HG03139 (cell line): ENCODE data around the gene BANF2.
"Not testable (repeated sequence)": the region's sequence is repeated elsewhere in the genome, so short reads cannot be mapped to it uniquely, and the experiment has no call there.

ENCODE experiments used
- ATAC-seq: cut with Tn5 transposase; IDR thresholded peaks from one replicate; pipeline ENCODE4 v1.9.1; 2021; ENCODE audit not compliant: unreplicated experiment

Gene BANF2

DNA sequence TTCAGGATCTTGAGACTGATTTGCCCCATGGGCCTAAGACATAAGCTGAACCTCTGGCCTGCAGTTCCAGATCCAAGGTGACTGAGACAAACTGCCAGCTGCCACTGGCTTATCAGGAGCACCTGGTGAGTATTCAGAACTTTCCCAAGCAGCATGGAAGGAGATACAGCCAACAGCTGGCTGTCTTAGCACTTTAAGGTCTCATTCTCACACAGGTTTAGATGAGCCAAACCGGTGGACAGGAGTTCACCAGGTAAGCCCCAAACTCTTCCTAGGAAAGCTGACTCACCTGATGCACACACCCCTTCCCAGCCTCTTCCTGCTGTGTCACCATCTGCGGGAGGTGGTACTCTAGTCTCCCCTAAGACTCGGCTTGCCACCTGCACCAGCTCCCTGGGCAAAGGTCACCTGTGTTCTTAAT, at the start of gene BANF2:
TSS of gene BANF2 (plus strand) at position 36 of the 421 bp plus-strand sequence. CDS start 25,060 bp downstream, outside the sequence.
- ATAC-seq, result no peak

DNA sequence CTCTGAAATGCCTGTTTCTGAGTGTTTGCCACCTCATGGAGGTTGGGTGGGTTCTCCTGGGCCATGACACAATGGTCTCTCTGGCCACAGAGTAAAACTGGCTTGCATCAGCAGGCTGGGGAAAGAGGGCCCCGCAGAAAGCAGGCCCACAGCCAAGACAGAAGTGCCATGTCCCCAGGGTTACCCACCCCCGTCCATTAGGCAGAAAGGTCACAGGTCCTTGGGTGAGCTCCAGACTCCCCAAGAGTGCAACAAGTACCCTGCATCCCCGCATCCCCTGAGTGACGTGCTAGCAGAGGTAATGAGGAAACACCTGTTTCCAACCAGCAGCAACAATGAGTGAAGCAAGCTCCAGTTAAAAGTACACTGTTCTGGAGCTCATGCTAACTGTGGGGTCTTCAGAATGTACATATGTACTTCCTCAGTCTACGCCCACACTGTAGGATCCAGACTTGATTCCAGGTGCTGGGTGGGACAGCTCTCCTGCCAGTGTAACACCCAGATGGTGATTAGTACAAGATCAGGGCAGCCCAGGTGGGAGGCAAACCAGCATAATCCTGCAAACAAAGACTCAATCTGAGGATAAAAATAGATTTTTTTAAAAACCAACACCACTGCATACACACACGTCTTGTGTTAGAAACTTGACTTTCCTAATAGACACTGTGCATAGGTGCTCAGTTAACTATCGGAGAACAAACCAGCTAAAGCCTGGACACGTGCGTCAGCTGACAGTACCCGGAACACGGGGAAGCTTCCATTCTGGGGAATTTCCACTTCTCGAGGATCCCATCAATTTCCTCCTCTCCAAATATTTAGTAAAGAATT, 49.3 kb upstream of the BANF2 start:
- no peak for ATAC-seq

DNA sequence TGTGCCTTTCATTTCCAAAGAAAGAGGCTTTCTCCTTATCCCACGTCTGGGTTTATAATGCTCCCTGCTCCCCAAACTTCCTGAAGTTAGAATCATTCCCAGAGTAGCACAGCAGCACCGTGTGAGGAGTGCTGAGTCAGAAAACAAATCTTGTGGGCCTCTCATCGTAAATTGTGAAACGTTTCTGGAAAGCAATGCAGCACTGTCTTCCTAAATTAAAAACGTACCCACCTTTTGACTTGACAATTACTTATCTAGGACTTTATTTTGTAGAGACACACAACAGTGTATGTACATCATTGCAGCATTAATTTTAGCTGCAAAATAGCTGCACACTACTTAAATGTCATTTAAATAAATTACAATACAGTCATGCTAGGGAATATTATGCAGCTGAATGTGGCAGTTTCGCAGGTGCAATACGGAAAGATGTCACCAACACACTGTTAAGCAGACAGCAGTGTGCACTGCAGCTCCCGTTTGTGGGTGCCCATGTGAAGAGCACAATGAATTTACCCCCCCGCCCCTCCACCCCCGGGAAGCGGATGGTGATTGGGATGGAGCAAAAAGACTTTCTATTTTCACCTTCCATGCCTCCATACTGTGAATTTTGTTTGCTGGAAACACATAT, 48.5 kb upstream of the BANF2 start:
- no peak for ATAC-seq

GRCh38 chr20:17651760-17652388, 47.9 kb upstream of the BANF2 start:
- no peak for ATAC-seq

GRCh38 chr20:17652411-17652810, 47.4 kb upstream of the BANF2 start:
- ATAC-seq, result no peak

GRCh38 chr20:17653835-17654648, 45.7 kb upstream of the BANF2 start:
- no peak for ATAC-seq

DNA sequence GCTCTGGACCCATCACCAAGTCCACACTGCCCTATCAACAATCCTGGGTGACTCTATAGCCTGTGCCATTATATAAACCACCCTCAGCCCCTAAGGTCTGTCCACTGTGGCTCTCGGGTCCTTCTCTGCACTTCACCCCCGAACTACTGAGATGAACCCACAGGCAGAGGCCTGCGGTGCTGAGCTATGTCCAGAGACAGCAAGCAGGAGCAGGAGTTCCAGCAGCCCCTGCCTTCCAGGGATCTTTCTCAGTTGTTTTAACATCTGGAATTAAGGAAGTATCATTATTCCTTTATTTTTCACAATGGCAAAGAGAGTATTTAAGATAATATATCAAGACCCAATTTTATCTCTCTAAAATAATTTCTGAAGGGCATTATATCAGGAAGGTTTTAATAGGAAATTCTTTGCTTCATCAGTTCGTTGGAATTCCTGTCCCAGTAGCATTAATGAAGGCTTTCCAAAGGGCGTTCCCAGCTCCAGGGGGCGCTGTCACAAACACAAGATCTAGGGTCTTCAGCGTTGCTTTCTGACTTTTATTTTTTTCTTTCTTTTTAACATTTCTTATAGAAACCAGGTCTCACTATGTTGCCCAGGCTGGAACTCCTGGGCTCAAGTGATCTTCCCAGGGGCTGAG, 45.0 kb upstream of the BANF2 start:
- no peak for ATAC-seq

GRCh38 chr20:17655286-17655651, 44.5 kb upstream of the BANF2 start:
- ATAC-seq, result no peak

- no peak for ATAC-seq
These were observed 43.8 kb upstream of the BANF2 start for GRCh38 chr20:17655865-17656479.

DNA sequence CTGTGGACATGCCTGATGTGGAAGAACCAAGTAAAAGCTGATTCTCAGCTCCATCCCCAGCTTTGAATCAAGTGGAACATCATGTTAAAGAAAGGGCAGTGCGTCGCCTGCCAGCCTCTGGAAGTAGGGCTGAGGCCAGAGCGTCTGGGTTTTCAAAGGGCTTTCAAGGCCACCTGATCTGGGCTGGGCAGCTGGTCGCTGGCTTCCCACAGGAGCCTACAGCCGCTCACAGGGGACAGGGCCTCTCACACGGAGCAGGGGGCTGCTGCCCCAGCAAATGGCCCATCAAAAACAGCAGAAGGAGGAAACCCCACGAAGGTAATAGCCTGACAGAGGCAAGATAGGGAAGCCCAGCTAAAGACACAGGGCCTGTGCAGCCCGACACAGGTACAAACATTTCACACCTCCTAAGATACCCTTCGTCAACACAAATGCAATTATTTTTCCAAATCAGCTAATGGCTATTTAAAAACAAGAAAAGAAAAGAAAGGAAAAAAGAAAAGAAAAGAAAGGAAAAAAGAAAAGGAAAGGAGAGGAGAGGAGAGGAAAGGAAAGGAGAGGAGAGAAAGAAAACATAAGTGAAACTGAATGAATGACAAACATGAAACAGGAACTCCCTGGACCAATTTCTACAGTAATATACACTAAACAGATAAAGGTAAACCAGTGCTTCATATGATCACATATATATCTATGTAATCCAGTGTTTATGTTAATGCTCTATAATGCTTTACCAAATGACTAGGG, 42.5 kb upstream of the BANF2 start:
- ATAC-seq, result no peak

DNA sequence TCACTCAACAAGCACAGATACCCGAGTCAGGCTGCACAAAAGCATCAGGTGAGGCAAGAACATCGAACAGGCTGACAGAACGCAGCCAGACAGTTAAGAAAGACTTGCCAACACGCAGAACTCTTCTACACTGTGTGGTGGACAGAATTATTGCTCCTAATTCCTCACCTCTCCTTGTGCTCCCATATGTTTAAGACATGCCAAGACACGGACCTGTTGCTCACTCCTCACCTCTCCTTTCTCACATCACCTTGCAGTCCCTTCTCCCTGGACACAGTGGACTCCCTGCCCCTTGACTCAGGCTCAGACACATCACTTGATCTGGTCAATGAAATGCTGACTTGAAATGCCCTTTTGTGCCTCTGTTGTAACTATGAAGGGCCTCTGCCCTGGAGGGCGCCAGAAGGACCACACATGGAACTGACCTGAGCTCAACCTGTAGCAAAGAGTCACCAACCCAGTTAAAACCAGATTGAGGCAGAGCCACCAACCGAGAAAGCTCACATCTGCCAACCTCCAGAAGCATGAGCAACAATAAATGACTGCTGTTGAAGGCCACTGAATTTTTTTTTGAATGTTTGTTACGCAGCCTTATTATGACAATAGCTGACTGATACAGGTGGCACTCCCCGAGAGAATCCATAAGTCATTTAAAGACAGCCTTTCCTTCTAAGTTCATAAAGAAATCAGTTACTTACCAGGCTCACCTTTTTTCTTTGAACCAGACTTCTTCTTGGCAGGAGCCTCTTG, 41.7 kb upstream of the BANF2 start:
- ATAC-seq, result no peak

GRCh38 chr20:17658648-17658993, 41.1 kb upstream of the BANF2 start:
- ATAC-seq, result no peak

DNA sequence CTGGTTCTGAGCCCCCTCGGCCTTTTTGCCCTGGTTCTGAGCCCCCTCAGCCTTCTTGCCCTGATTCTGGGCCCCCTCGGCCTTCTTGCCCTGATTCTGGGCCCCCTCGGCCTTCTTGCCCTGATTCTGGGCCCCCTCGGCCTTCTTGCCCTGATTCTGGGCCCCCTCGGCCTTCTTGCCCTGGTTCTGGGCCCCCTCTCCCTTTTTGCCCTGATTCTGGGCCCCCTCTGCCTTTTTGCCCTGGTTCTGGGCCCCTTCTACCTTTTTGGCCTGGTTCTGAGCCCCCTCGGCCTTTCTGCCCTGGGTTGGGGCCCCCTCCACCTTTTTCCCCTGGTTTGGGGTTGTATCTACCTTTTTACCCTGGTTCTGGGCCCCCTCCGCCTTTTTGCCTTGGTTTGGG, 40.4 kb upstream of the BANF2 start:
- ATAC-seq, result not testable (repeated sequence)

- no peak for ATAC-seq
These were observed 40.0 kb upstream of the BANF2 start for GRCh38 chr20:17659801-17660200.

DNA sequence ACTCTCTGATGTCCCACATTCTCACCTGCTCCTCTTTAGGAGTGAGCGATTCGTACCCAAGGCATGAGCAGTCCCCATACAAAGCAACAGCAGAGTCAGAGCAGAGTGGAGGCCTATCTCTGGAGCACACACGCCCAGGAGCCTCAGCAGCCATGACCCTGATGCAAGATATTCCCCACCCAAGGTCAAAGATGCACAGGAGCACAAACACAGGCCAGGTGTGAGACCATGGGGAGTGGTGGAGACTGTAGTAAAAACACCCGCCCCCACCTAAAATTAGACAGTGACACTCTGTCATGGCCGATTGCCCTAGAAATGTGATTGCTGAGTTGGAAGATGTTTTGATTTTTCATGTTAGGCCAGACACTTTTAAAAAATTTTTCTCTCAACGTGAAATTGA, 39.1 kb upstream of the BANF2 start:
- no peak for ATAC-seq

DNA sequence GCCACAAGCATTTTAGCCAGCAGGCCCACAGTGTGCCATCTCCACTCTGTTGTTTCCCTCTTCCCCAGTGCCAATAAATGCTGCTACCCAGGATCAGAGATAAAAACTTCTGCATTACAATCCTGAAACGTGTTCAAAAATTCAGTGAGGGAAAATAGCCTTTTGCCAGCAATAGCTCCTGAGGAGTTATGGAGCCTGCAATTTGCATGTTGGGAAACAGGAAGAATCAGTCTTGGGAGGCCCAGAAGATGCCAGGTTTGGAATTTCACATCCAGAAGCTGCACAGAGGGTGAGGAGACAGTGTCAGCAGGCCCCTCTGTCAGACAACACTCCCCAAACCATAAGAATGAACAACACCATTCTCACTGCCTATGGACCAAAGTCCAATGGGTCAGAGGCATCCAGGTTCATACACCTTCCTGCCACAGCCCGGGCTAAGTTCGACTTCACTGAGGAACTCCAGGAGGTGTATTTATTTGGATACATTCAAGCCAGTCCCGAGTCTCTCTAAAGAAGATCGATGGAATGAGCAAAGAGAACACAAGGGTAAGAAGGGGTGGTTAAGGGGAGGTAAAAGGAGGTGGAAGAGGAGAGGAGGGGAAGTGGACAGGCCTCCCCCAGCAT, 38.5 kb upstream of the BANF2 start:
- no peak for ATAC-seq

DNA sequence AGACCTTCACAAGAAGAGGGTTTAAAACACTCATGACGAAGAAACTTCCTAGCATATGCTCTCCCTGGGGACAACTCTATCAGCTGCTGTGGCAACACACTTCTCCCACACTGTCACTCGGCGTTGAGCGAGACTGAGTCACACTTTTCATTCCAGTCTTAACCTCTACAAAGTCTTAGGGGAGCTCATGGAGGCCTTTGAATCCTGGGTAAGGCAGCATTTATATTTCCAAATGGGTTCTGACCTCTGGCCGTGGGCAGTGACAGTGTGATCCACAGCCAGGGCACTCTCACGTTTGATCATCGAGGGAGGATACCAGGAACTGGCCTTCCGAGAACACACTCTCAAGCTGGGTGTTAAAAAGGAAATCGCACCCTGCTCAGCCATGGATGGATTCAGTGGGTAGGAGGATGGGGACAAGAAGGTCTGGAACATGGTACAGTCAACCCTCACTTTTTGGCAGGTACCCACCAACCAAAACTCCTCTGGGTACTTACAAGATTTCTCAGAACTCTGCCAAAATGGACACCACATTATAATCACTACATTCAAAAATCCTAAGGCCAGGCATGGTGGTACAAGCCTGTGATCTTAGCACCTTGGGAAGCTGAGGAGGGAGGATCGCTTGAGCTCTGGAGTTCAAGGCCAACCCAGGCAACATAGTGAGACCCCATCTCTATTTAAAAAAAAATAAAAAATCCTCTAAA, 37.3 kb upstream of the BANF2 start:
- no peak for ATAC-seq

DNA sequence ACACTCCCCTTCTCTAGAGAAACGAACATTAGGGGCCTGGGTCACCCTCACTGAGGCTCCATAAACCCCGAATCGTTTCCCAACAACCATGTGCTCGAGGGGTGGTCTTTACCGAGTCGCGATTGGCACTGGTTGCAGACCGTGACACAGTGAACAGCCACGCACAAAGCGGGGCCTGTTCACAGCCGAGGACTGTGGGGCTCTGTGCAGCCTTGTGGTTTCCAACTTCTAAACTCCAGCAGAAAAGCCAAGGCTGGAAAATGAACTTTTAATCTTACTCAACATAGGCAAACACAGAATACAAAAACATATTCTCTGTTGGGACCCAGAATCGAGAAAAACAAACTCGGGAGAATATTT, 36.7 kb upstream of the BANF2 start:
- ATAC-seq, result no peak
